C1 segment of cervical spinal cord (tissue), 14 donors: ENCODE measurements around the gene SPEM1.

Experiments used
- DNase-seq, 14 donors: peaks; one replicate each; lab custom pipeline; 2025; lab: John Stamatoyannopoulos, UW

The SPEM1 gene

GRCh38 chr17:7398612-7399011, 21.5 kb upstream of the SPEM1 start:
- DNase-seq: no peak

DNA sequence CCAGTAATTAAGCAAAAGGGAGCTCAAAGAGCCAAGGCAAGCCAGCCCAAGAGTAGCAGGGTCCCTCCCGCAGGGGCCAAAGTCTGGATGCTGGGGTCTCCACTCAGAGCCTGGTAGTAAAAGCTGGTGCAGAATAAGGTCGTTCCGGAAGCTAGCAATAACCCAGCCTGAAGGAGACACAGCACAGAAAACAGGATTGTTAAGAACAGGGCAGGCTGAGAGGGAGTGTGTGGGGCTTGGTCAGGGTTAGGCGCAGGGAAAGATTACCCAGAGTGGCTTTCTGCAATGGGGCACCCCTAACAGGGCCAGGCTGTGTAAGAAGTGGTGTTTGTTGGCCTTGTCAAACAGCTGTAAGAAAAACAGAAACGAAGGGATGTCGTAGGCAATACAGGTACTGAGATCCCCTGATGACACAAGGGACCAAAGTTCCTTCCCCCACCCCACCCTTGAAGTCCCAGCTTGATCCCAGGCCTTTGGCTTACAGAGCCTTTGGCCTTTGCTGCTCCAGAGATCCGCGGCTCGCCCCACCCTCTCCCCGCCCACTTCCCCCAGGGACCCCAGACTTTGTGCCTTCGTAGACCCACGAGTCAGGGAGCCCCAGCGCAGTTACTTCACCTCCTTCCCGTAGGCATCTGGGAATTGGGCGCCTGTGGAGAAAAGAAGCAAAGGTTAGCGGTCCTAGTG, 16.9 kb upstream of the SPEM1 start:
- DNase-seq: no peak

DNA sequence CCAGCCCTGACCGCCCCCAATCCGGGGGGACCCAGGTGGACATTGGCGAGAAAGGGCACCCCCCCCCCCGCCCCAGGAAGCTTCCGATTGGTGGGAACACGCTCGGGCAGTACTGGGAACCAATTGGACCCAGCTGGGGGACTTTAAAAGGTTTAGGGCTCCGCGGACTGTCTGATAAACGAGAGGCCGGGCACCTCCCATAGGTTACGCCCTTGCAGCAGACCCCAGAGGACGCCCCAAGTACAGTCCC, 16.5 kb upstream of the SPEM1 start:
- no peak for DNase-seq

GRCh38 chr17:7403977-7404736, 16.0 kb upstream of the SPEM1 start, which contains the start of gene TMEM256:
Gene TMEM256 (minus strand): TSS chr17:7404097. CDS start chr17:7404084, 13 bp downstream.
- peak; percentile 94 to 100 (median 99) for DNase-seq

DNA sequence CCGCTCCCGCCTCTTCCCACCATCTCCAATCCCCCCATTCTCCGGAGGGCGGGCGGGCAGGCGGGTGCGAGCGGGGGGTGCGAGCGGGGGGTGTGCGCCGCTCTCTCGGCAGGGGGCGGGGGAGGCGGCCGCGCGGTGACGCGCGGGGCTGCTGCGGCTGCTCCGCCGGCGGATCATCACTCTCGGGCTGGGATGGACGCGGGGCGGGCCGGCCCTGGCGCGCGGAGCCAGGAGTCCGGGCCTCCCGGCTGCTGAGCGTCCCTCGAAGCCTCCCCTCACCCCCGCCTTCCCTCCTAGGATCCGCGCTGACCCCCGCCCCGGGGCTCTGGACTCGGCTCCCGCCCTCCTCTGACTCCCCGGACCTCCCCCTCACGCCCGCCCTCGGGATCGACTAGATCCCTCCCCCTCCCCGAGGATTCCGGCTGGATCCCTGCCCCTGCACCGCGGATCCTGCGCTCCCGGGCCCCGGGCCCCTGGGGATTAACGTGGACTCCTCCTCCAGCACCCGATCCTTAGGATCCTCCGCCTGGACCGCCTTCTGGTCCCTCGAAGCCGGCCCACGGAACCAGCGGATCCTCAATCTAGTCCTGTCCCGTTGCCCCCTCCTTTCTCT, 15.3 kb upstream of the SPEM1 start:
- DNase-seq: peak in 6 of 14 donors; percentile 6 to 97 (median 78)

DNA sequence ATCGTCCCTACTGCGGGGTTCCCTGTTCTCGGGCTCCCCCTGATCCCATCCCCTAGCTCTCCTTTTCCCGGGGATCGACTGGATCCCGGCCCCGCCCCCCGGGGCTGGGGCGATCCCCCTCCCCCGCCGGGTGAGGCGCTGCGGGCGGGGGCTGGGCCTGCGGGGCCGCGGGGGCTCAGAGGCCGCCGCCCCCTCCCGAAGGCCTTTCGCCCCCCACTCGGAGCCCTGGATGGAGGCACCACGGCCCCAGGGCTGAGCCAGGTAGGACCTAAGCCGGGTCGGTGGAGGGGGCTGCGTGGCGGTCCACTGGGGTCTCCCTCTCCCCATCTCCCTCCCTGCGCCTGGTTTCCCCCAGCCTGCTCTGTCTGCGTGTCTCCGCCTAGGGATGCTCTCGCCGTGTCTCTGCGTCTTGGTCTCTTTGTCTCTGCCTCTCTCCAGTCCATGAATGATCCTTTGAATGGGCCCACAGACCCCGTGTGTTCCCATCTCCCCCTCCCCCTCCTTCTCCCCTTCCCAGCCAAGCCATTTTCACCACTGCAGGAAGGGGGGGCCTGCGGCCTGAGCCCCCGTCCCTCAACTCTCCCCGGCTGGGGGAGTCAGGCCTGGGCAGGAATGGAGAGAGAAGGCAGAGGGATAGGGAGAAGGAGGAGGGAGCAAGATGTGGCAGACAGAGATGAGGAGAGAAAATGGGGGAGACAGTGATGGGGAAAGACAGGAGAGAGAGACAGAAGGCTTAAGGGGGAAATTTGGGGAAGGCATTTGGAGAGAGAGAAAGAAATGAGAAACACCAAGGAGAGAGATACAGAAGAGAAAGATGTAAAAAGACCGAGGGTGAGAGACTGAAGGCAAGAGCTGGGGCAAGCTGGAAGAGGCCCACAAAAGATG, 14.5 kb upstream of the SPEM1 start:
- DNase-seq: peak in 7 of 14 donors; percentile 28 to 58 (median 38)

GRCh38 chr17:7406235-7406825, 13.8 kb upstream of the SPEM1 start:
- peak in 1 of 14 donors; percentile 33 for DNase-seq

DNA sequence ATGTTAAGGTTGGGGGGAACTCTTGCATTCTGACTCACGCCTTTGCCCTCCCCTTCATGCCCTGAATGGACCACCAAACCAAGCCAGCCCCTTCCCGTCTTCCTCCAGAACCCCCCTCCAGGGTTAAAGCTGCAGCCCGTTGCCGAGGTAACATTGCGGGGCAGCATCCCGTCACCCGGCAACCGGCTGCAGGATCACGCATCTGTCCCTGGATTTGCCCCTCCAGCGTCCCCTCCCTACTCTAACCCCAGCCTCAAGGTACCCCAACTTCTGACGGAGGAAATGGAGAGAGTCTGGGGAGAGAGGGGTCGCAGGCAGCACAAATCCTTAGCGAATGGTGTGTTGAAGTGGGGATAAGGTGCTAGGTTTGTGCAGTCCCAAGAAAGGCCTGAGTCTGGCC, 13.0 kb upstream of the SPEM1 start:
- DNase-seq: no peak

GRCh38 chr17:7407485-7408251, 12.5 kb upstream of the SPEM1 start, which contains the start of gene NLGN2:
Gene NLGN2 (plus strand): TSS chr17:7407845. CDS start chr17:7408256, 411 bp downstream.
- DNase-seq: no peak

DNA sequence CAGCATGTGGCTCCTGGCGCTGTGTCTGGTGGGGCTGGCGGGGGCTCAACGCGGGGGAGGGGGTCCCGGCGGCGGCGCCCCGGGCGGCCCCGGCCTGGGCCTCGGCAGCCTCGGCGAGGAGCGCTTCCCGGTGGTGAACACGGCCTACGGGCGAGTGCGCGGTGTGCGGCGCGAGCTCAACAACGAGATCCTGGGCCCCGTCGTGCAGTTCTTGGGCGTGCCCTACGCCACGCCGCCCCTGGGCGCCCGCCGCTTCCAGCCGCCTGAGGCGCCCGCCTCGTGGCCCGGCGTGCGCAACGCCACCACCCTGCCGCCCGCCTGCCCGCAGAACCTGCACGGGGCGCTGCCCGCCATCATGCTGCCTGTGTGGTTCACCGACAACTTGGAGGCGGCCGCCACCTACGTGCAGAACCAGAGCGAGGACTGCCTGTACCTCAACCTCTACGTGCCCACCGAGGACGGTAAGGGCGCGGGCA, 11.8 kb upstream of the SPEM1 start:
- DNase-seq: no peak

- no peak for DNase-seq
Observed at GRCh38 chr17:7408863-7409262, 11.3 kb upstream of the SPEM1 start.

DNA sequence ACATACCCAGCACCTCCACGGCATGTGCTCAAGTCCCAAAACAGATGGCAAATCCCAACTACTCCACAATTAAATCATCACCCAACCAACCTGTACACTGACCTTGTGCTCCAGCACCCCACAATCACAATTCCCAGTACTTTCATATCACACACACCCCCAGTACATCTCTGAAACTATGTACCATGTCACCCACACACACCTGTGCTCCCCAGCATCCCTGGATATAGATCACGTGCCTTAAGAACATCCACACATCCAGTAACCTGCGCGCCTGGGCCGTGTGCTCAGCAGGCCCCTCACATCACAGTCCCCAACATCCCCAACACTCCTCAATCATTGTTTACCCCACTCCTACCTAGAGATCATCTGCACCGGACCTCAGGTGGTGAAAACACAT, 10.4 kb upstream of the SPEM1 start:
- no peak for DNase-seq

- DNase-seq: no peak
Observed at GRCh38 chr17:7410634-7411426, 9.3 kb upstream of the SPEM1 start.

DNA sequence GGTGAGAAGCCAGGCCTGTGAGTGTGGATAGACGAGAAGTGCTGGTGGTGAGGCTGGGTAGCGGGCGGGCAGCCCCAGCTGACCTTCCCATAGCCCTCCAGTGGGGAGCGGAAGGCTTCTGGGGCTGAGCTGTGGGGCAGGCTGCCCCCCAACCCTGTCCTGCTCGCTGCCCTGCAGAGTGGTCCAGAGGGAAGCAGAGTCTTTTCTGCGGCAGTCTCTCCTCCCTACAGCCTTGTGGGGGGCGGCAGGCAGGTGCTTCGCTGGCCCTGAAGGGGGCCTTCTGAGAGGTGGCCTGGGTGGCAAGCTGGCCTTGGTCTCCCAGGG, 8.7 kb upstream of the SPEM1 start:
- no peak for DNase-seq

DNA sequence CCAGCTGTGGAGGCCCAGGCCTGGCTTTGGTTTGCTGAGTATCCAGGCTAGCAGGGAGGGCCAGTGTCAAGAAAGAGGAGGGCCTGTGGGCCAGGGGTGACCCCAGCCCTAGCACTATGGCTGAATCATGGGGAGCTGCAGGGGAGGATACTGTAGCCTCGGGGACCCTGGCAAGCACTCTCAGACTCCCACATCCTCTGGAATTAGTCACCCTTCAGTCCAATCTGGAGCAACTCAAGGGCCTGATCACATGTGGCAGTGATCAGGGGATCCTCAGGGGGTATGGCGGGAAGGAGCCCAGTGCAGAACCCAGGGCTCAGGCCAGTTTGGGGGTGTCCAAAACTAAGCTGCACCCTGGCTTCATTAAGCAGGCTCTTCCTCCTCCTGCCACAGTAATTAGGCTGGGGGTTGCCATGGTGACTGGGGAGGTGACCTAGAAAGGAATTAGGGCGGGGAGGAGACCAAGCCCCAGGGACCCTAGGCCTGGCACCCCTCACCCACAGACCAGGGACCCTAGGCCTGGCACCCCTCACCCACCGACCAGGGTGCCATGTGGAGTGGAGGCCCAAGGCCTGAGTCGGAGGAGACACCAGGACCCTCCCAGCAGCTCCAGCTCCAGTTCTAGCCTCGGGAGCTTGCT, 6.7 kb upstream of the SPEM1 start:
- peak in 1 of 14 donors; percentile 27 for DNase-seq

DNA sequence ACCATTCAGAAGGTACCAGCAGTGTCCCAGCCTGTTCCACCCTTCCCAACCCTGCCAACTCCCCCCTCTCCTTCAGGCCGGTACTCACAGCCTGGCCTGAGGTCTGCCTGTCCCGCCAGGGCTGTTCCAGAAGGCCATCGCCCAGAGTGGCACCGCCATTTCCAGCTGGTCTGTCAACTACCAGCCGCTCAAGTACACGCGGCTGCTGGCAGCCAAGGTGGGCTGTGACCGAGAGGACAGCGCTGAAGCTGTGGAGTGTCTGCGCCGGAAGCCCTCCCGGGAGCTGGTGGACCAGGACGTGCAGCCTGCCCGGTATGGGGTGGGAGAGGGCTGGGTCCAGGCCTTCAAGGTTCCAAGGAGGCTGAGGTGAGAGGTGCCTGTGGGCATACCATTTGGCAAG, 5.3 kb upstream of the SPEM1 start:
- no peak for DNase-seq

GRCh38 chr17:7415784-7416183, 4.3 kb upstream of the SPEM1 start:
- DNase-seq: no peak

GRCh38 chr17:7416323-7416722, 3.8 kb upstream of the SPEM1 start:
- DNase-seq: no peak

DNA sequence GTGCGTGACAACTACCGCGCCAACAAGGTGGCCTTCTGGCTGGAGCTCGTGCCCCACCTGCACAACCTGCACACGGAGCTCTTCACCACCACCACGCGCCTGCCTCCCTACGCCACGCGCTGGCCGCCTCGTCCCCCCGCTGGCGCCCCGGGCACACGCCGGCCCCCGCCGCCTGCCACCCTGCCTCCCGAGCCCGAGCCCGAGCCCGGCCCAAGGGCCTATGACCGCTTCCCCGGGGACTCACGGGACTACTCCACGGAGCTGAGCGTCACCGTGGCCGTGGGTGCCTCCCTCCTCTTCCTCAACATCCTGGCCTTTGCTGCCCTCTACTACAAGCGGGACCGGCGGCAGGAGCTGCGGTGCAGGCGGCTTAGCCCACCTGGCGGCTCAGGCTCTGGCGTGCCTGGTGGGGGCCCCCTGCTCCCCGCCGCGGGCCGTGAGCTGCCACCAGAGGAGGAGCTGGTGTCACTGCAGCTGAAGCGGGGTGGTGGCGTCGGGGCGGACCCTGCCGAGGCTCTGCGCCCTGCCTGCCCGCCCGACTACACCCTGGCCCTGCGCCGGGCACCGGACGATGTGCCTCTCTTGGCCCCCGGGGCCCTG, 3.0 kb upstream of the SPEM1 start:
- no peak for DNase-seq
